Endothelial cell of umbilical vein (primary cell): Measurements from ENCODE around the gene MEGF11.

ENCODE experiments used
- EZH2 ChIP-seq: IDR thresholded peaks from 2 replicates; pipeline ENCODE4 v1.6.1; 2012; ENCODE audit warnings: borderline replicate concordance, low read depth, mild to moderate bottlenecking, moderate library complexity, low read length, inconsistent platforms; ENCODE audit not compliant: severe bottlenecking
- POLR2A ChIP-seq: IDR thresholded peaks from 2 replicates; pipeline ENCODE4 v1.6.1; 2012; ENCODE audit warnings: low read depth, mild to moderate bottlenecking, control low read depth, low read length
- POLR2AphosphoS5 ChIP-seq: IDR thresholded peaks from 2 replicates; pipeline ENCODE4 v1.6.1; 2012; ENCODE audit warnings: low read depth, mild to moderate bottlenecking, control low read depth, low read length, moderate library complexity; ENCODE audit not compliant: insufficient read depth
- TF ChIP-seq, protein P1 (sequence below): IDR thresholded peaks from 2 replicates; pipeline ENCODE4 v1.6.1; 2011; ENCODE audit not compliant: insufficient read depth, insufficient read length
- TF ChIP-seq, protein P2 (sequence below), 2 donors: IDR thresholded peaks; 1 replicate in 1 of 2; 2 replicates in 1 of 2; pipeline ENCODE4 v1.5.1; 2011; ENCODE audit warnings: low read length in 2 of 2, mild to moderate bottlenecking in 2 of 2, moderate library complexity in 2 of 2, control low read depth in 1 of 2, inconsistent platforms in 1 of 2, low read depth in 1 of 2; ENCODE audit not compliant: insufficient read depth in 1 of 2; ENCODE audit errors: extremely low read depth in 1 of 2

DNA sequence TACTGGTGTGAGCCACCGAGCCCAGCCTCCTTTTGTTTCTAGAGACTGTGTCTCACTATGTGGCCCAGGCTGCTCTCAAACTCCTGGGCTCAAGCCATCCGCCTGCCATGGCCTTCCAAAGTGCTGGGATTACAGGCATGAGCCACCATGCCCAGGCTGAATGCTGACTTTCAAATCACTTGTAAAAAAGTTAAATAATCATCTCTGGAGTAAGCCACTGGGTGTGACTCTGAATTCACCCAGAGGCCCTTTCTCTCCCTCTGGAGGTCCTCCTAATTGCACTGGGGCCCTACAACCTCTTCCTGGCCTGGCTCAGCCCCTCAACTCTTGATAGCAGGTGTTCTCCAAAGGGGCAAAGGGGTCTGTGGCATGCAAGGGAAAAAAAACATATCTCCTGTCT lies 54.8 kb downstream of the MEGF11 start:
- TF ChIP-seq, protein P1, sequence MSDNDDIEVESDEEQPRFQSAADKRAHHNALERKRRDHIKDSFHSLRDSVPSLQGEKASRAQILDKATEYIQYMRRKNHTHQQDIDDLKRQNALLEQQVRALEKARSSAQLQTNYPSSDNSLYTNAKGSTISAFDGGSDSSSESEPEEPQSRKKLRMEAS: no peak
- no peak for TF ChIP-seq POLR2A
- TF ChIP-seq, protein P2, sequence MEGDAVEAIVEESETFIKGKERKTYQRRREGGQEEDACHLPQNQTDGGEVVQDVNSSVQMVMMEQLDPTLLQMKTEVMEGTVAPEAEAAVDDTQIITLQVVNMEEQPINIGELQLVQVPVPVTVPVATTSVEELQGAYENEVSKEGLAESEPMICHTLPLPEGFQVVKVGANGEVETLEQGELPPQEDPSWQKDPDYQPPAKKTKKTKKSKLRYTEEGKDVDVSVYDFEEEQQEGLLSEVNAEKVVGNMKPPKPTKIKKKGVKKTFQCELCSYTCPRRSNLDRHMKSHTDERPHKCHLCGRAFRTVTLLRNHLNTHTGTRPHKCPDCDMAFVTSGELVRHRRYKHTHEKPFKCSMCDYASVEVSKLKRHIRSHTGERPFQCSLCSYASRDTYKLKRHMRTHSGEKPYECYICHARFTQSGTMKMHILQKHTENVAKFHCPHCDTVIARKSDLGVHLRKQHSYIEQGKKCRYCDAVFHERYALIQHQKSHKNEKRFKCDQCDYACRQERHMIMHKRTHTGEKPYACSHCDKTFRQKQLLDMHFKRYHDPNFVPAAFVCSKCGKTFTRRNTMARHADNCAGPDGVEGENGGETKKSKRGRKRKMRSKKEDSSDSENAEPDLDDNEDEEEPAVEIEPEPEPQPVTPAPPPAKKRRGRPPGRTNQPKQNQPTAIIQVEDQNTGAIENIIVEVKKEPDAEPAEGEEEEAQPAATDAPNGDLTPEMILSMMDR (IDR thresholded peaks at IDR 0.05; ENCODE audit: extremely low read depth in 1 of 2, insufficient read depth in 1 of 2, low read depth in 1 of 2, low read length in 2 of 2): no peak
- TF ChIP-seq POLR2AphosphoS5: no peak
- no peak for TF ChIP-seq EZH2
